Osteoblast (primary cell): ENCODE measurements around the gene CLEC4M. TPM values are rescaled to one million over a fixed set of nuclear protein-coding genes. Genes with fewer than 3 reads are reported as not detected.

Experiments
- DNase-seq: peaks from one replicate; pipeline ENCODE4 v3.0.0; 2011; ENCODE audit warnings: low spot score, mixed read lengths; ENCODE audit not compliant: insufficient read length; ENCODE audit errors: missing footprints
- H2AFZ ChIP-seq: 2 replicates; pipeline ENCODE4 v1.6.0; 2011; ENCODE audit warnings: mild to moderate bottlenecking, low read length
- H3K27ac ChIP-seq: 2 replicates; pipeline ENCODE4 v1.5.1; 2011; ENCODE audit warnings: mild to moderate bottlenecking, low read depth, low read length, moderate library complexity
- H3K27me3 ChIP-seq: 2 replicates; pipeline ENCODE4 v1.6.0; 2012; ENCODE audit warnings: mild to moderate bottlenecking, control low read depth, inconsistent platforms, low read length, moderate library complexity; ENCODE audit not compliant: insufficient read depth
- H3K36me3 ChIP-seq: 2 replicates; pipeline ENCODE4 v1.5.1; 2011; ENCODE audit warnings: mild to moderate bottlenecking, low read length, control low read depth, moderate library complexity; ENCODE audit not compliant: insufficient read depth
- H3K4me1 ChIP-seq: 2 replicates; pipeline ENCODE4 v1.5.1; 2011; ENCODE audit warnings: mild to moderate bottlenecking, low read length, control low read depth, moderate library complexity; ENCODE audit not compliant: insufficient read depth
- H3K4me2 ChIP-seq: 2 replicates; pipeline ENCODE4 v1.6.0; 2011; ENCODE audit warnings: mild to moderate bottlenecking, low read length; ENCODE audit not compliant: insufficient read depth
- H3K4me3 ChIP-seq: fragments of 200-600 bp; sonication (generic); 3 replicates; pipeline ENCODE4 v1.5.1; 2012; ENCODE audit warnings: mild to moderate bottlenecking, low read length, inconsistent platforms; ENCODE audit not compliant: insufficient read depth
- H3K79me2 ChIP-seq: 2 replicates; pipeline ENCODE4 v1.6.0; 2012; ENCODE audit warnings: mild to moderate bottlenecking, low read length, control low read depth, inconsistent platforms; ENCODE audit not compliant: insufficient read depth
- H3K9me3 ChIP-seq: 2 replicates; pipeline ENCODE4 v1.5.1; 2011; ENCODE audit warnings: low read depth, low read length, control low read depth
- H4K20me1 ChIP-seq: 2 replicates; pipeline ENCODE4 v1.6.0; 2012; ENCODE audit warnings: mild to moderate bottlenecking, low read length, control low read depth; ENCODE audit not compliant: insufficient read depth
- total RNA-seq: library from RNA; depleted of rRNA; stranded (reverse); fragments of >200 nt; gene quantifications from 2 replicates; pipeline ENCODE4 v1.2.3, GENCODE V29; 2012
- TF ChIP-seq, protein P1 (sequence below): IDR thresholded peaks from 2 replicates; pipeline ENCODE4 v1.5.1; 2011; ENCODE audit warnings: mild to moderate bottlenecking, low read depth, low read length, moderate library complexity; ENCODE audit errors: extremely low read depth

The CLEC4M gene
- total RNA-seq, 1 donor = not detected

DNA sequence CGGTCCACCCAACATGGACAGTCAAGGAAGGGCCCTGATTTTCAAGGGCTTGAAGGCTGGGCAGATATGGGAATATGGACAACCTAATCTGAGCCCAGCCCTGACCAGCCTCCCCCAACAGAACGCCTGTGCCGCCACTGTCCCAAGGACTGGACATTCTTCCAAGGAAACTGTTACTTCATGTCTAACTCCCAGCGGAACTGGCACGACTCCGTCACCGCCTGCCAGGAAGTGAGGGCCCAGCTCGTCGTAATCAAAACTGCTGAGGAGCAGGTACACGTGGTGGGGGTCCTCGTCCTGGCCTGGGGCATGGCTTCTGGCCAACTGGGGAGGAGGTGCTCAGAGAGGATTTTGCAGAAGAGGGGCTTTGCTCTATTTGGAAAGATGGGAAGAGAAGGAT is 3.5 kb downstream of the CLEC4M start:
- H3K36me3 ChIP-seq = no peaks in the 10 kb centered on the region
- no peak for DNase-seq
- H3K4me2 ChIP-seq = no peak overlapping the region
- H3K79me2 ChIP-seq = no peaks in the 10 kb centered on the region
- no peaks in the 10 kb centered on the region for H4K20me1 ChIP-seq
- H3K27me3 ChIP-seq = peaks cover 4% of the 10 kb centered on the region
- H3K4me1 ChIP-seq = no peaks in the 10 kb centered on the region
- H3K4me3 ChIP-seq = no peak overlapping the region
- H3K9me3 ChIP-seq = no peaks in the 10 kb centered on the region
- H2AFZ ChIP-seq = no peak overlapping the region
- TF ChIP-seq, protein P1, sequence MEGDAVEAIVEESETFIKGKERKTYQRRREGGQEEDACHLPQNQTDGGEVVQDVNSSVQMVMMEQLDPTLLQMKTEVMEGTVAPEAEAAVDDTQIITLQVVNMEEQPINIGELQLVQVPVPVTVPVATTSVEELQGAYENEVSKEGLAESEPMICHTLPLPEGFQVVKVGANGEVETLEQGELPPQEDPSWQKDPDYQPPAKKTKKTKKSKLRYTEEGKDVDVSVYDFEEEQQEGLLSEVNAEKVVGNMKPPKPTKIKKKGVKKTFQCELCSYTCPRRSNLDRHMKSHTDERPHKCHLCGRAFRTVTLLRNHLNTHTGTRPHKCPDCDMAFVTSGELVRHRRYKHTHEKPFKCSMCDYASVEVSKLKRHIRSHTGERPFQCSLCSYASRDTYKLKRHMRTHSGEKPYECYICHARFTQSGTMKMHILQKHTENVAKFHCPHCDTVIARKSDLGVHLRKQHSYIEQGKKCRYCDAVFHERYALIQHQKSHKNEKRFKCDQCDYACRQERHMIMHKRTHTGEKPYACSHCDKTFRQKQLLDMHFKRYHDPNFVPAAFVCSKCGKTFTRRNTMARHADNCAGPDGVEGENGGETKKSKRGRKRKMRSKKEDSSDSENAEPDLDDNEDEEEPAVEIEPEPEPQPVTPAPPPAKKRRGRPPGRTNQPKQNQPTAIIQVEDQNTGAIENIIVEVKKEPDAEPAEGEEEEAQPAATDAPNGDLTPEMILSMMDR = no peak
- H3K27ac ChIP-seq = no peak overlapping the region

DNA sequence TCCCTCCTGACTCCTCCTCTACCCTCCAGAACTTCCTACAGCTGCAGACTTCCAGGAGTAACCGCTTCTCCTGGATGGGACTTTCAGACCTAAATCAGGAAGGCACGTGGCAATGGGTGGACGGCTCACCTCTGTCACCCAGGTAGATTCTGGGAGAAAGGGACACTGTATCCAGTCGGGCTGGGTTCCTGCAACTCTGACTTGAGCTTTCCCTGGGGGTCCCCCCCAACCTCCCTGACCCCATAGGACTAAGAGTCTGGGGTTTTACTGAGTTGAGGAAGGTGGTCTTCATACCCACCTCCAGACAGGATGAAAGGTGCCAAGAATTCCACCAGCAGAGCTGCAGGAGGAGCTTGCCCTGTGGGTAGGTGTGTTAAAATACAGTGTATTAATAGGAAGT is 4.4 kb downstream of the CLEC4M start:
- Histone ChIP-seq H3K4me3 (no peak overlapping the region), H3K79me2 (no peaks in the 10 kb centered on the region), H3K9me3 (no peaks in the 10 kb centered on the region), H4K20me1 (no peaks in the 10 kb centered on the region), H3K36me3 (no peaks in the 10 kb centered on the region), H3K4me2 (no peak overlapping the region), H3K4me1 (no peaks in the 10 kb centered on the region), H3K27ac (no peak overlapping the region), H3K27me3 (peaks cover 4% of the 10 kb centered on the region), H2AFZ (no peak overlapping the region)
- DNase-seq = no peak
- TF ChIP-seq, protein P1 = no peak

DNA sequence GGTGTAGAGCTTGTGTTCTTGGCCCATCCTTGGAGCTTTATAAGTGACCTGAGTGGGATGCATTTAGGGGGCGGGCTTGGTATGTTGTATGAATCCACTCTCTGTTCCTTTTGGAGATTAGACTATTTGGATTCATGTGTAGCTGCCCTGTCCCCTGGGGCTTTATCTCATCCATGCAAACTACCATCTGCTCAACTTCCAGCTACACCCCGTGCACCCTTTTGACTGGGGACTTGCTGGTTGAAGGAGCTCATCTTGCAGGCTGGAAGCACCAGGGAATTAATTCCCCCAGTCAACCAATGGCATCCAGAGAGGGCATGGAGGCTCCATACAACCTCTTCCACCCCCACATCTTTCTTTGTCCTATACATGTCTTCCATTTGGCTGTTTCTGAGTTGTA is 6.1 kb downstream of the CLEC4M start:
- no peak overlapping the region for H2AFZ ChIP-seq
- H3K79me2 ChIP-seq = no peaks in the 10 kb centered on the region
- no peaks in the 10 kb centered on the region for H3K36me3 ChIP-seq
- DNase-seq = no peak
- no peaks in the 10 kb centered on the region for H3K4me1 ChIP-seq
- no peak overlapping the region for H3K27ac ChIP-seq
- H3K27me3 ChIP-seq = peaks cover 4% of the 10 kb centered on the region
- TF ChIP-seq, protein P1 = no peak
- H4K20me1 ChIP-seq = no peaks in the 10 kb centered on the region
- no peak overlapping the region for H3K4me2 ChIP-seq
- H3K9me3 ChIP-seq = no peaks in the 10 kb centered on the region
- no peak overlapping the region for H3K4me3 ChIP-seq

- Histone ChIP-seq H3K4me2 (no peak overlapping the region), H3K4me1 (no peaks in the 10 kb centered on the region), H2AFZ (no peak overlapping the region), H3K79me2 (no peaks in the 10 kb centered on the region), H3K27ac (no peak overlapping the region), H3K9me3 (no peaks in the 10 kb centered on the region), H3K36me3 (no peaks in the 10 kb centered on the region), H3K27me3 (peaks cover 12% of the 10 kb centered on the region), H3K4me3 (no peak overlapping the region), H4K20me1 (no peaks in the 10 kb centered on the region)
- DNase-seq = no peak
- TF ChIP-seq, protein P1 = no peak
Observed at GRCh38 chr19:7771072-7771471, 8.0 kb downstream of the CLEC4M start.
